Subcutaneous adipose tissue (tissue), 4 donors: ENCODE data around the gene ASGR1. TPM values are rescaled to one million over a fixed set of nuclear protein-coding genes. Genes with fewer than 3 reads are reported as not detected.

Experiments used
- CTCF ChIP-seq: fragments of 450-650 bp; IDR thresholded peaks from one replicate; pipeline ENCODE4 v1.5.1; 2016; ENCODE audit warnings: low read depth, mild to moderate bottlenecking, control low read depth, antibody characterized with exemption, moderate library complexity
- total RNA-seq, 4 donors: library from RNA; depleted of rRNA; stranded (reverse); fragments of >200 nt; gene quantifications; one replicate each; pipeline ENCODE4 v1.1.0, GENCODE V29; 2016

The ASGR1 gene
- total RNA-seq, 4 donors from 2014 or later: 2.4 to 5.9 (median 3.8) TPM

- TF ChIP-seq CTCF: no peak
Observed at GRCh38 chr17:7219229-7219811, 40.1 kb upstream of the ASGR1 start.

- TF ChIP-seq CTCF: no peak
Observed at GRCh38 chr17:7218758-7219157, 39.6 kb upstream of the ASGR1 start.

GRCh38 chr17:7218166-7218565 lies 39.0 kb upstream of the ASGR1 start:
- no peak for TF ChIP-seq CTCF

GRCh38 chr17:7217113-7217987 lies 38.2 kb upstream of the ASGR1 start:
- TF ChIP-seq CTCF: no peak

- no peak for TF ChIP-seq CTCF
Observed at GRCh38 chr17:7216242-7217112, 37.3 kb upstream of the ASGR1 start.

- no peak for TF ChIP-seq CTCF
Observed at GRCh38 chr17:7215652-7216180, 36.5 kb upstream of the ASGR1 start.
